SU-DHL-6 (cell line): ENCODE measurements around the gene CSPG4.
"Not testable (repeated sequence)": the region's sequence is repeated elsewhere in the genome, so short reads cannot be mapped to it uniquely, and the experiment has no call there.

Experiments used
- H2AFZ ChIP-seq: fragments of 200-600 bp; sonication (generic); 2 replicates; pipeline ENCODE4 v1.6.1; 2014; ENCODE audit warnings: low read depth, mild to moderate bottlenecking, moderate library complexity, mixed read lengths, antibody characterized with exemption, low read length; ENCODE audit not compliant: severe bottlenecking
- H3F3A ChIP-seq: fragments of 200-600 bp; shearing (Covaris generic); 2 replicates; pipeline ENCODE4 v1.6.0; 2016; ENCODE audit warnings: antibody characterized with exemption, mild to moderate bottlenecking; ENCODE audit not compliant: insufficient read depth
- H3K27ac ChIP-seq: fragments of 200-600 bp; sonication (generic); 2 replicates; pipeline ENCODE4 v1.5.1; 2016; ENCODE audit warnings: low read depth, mild to moderate bottlenecking, low read length, moderate library complexity, mixed read lengths
- H3K27me3 ChIP-seq: fragments of 200-600 bp; sonication (generic), shearing (Covaris generic); 2 replicates; pipeline ENCODE4 v1.6.0; 2014; ENCODE audit warnings: mild to moderate bottlenecking, low read length
- H3K36me3 ChIP-seq: fragments of 200-600 bp; sonication (generic); 2 replicates; pipeline ENCODE4 v1.6.1; 2014; ENCODE audit warnings: mild to moderate bottlenecking, low read length, mixed read lengths
- H3K4me2 ChIP-seq: fragments of 300-600, 200-600 bp; shearing (Covaris generic), sonication (generic); 2 replicates; pipeline ENCODE4 v1.6.0; 2014; ENCODE audit warnings: low read length, low read depth, mild to moderate bottlenecking; ENCODE audit not compliant: poor library complexity, severe bottlenecking
- H3K4me3 ChIP-seq: fragments of 200-600 bp; sonication (generic); 2 replicates; pipeline ENCODE4 v1.5.1; 2014; ENCODE audit warnings: antibody characterized with exemption, low read length, mild to moderate bottlenecking, mixed read lengths; ENCODE audit not compliant: insufficient read depth, poor library complexity, severe bottlenecking
- H3K79me2 ChIP-seq: fragments of 200-600 bp; sonication (generic); 2 replicates; pipeline ENCODE4 v1.6.1; 2014; ENCODE audit warnings: mild to moderate bottlenecking, low read length, moderate library complexity; ENCODE audit not compliant: insufficient read depth
- H3K9ac ChIP-seq: fragments of 200-600 bp; sonication (generic); 2 replicates; pipeline ENCODE4 v1.7.0; 2014; ENCODE audit warnings: mild to moderate bottlenecking, low read length
- H3K9me2 ChIP-seq: fragments of 200-600 bp; sonication (generic); replicated peaks from 2 replicates; pipeline ENCODE4 v1.6.1; 2014; ENCODE audit warnings: low read length; ENCODE audit not compliant: insufficient read depth
- H3K9me3 ChIP-seq: fragments of 200-600 bp; sonication (generic); 2 replicates; pipeline ENCODE4 v1.6.1; 2014; ENCODE audit warnings: low read length, mixed read lengths; ENCODE audit not compliant: insufficient read depth
- H4K20me1 ChIP-seq: fragments of 200-600 bp; sonication (generic); 2 replicates; pipeline ENCODE4 v1.6.1; 2014; ENCODE audit warnings: low read depth, mild to moderate bottlenecking, antibody characterized with exemption, low read length, moderate library complexity, mixed read lengths
- EZH2phosphoT487 ChIP-seq: fragments of 200-600 bp; sonication (generic), shearing (Covaris generic); conservative IDR thresholded peaks from 2 replicates; pipeline ENCODE4 v1.6.1; 2018; ENCODE audit warnings: mild to moderate bottlenecking, antibody characterized with exemption, low read length, moderate library complexity, mixed read lengths
- TF ChIP-seq, protein P1 (sequence below): fragments of 200-600 bp; sonication (generic); IDR thresholded peaks from one replicate; pipeline ENCODE4 v1.5.1; 2017; ENCODE audit warnings: antibody characterized with exemption, mild to moderate bottlenecking, low read length, moderate library complexity; ENCODE audit not compliant: insufficient read depth, poor library complexity, severe bottlenecking

Gene CSPG4

DNA sequence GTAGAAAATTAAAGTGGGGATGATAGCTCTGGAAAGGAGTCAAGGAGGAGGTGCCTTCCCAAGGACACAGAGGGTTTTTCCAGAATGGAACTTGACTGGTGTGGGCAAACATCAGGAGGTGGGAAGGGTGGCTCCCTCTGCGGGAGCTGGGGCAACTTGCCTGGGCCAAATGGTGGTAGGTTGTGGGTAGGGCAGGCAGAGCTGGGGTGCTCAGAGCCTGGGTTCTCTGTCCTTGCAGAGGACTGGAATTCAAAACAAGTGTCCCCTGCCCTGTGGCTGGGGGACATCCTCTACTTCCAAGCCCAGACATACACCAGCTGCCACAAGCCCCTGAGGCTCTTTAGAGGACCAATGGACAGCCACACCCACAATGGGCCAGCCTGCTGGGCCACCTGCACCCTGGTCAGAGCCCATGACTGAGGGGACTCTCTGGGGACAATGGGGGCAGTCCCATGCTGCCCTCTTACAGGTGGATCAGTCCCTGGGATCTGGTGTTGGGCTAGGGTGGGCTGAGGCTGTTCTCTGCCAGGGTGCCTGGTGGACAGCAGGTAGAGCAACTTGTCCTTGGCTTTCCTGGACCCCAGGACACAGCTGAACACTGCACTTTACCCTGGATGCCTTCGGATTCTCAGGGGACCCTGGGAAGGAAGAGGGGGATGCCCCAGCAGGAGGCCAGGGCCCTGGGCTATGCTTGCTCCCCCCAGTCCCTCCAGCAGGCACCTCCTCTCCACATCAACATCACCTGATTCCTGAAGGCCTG lies 38.6 kb upstream of the CSPG4 start:
- H3K4me2 ChIP-seq, result no peak overlapping the region

GRCh38 chr15:75750261-75751050 lies 37.8 kb upstream of the CSPG4 start:
- Histone ChIP-seq H3K9me3 (no peaks in the 10 kb centered on the region), H3K36me3 (no peaks in the 10 kb centered on the region), H3K4me2 (no peak overlapping the region), H3K9ac (no peak overlapping the region), H3K27me3 (no peaks in the 10 kb centered on the region), H3K79me2 (no peaks in the 10 kb centered on the region), H3K4me3 (no peak overlapping the region), H3K9me2 (no peaks in the 10 kb centered on the region), H4K20me1 (no peaks in the 10 kb centered on the region), H3K27ac (no peak overlapping the region), H2AFZ (no peak overlapping the region), H3F3A (no peaks in the 10 kb centered on the region)
- TF ChIP-seq, protein P1, sequence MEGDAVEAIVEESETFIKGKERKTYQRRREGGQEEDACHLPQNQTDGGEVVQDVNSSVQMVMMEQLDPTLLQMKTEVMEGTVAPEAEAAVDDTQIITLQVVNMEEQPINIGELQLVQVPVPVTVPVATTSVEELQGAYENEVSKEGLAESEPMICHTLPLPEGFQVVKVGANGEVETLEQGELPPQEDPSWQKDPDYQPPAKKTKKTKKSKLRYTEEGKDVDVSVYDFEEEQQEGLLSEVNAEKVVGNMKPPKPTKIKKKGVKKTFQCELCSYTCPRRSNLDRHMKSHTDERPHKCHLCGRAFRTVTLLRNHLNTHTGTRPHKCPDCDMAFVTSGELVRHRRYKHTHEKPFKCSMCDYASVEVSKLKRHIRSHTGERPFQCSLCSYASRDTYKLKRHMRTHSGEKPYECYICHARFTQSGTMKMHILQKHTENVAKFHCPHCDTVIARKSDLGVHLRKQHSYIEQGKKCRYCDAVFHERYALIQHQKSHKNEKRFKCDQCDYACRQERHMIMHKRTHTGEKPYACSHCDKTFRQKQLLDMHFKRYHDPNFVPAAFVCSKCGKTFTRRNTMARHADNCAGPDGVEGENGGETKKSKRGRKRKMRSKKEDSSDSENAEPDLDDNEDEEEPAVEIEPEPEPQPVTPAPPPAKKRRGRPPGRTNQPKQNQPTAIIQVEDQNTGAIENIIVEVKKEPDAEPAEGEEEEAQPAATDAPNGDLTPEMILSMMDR, result no peak
- no peak for TF ChIP-seq EZH2phosphoT487

More for the DNA sequence above, 38.6 kb upstream of the CSPG4 start:
- H3K9me3 ChIP-seq, result no peaks in the 10 kb centered on the region
- no peak overlapping the region for H3K27ac ChIP-seq
- TF ChIP-seq, protein P1, result no peak
- no peak for TF ChIP-seq EZH2phosphoT487
- no peaks in the 10 kb centered on the region for H3K36me3 ChIP-seq
- H4K20me1 ChIP-seq, result no peaks in the 10 kb centered on the region
- H2AFZ ChIP-seq, result no peak overlapping the region
- no peaks in the 10 kb centered on the region for H3F3A ChIP-seq
- H3K9me2 ChIP-seq, result no peaks in the 10 kb centered on the region
- no peaks in the 10 kb centered on the region for H3K27me3 ChIP-seq
- no peak overlapping the region for H3K4me3 ChIP-seq
- no peaks in the 10 kb centered on the region for H3K79me2 ChIP-seq
- H3K9ac ChIP-seq, result no peak overlapping the region

DNA sequence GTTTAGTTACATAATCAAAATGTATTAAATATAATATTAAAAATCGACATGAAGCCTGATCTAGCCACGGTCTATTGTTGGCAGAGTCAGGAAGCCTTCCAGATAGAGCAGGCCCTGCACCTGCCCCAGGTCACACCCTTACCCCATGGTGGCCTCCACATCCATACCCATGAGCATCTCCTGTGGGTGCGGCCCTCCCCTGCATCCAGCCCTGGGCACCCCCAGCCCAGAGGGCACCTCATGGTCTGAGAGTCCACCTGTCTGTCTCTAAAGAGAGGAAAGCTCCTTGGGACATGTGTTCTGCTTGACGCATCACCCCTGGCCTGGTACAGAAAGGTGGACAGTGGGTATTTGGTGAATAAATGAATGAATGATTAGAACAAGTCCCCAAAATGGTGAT lies 37.2 kb upstream of the CSPG4 start:
- no peak overlapping the region for H3K9ac ChIP-seq
- no peak overlapping the region for H2AFZ ChIP-seq
- no peak overlapping the region for H3K4me3 ChIP-seq
- H3K4me2 ChIP-seq, result no peak overlapping the region
- H3K36me3 ChIP-seq, result no peaks in the 10 kb centered on the region
- H3K79me2 ChIP-seq, result no peaks in the 10 kb centered on the region
- H3K9me3 ChIP-seq, result no peaks in the 10 kb centered on the region
- TF ChIP-seq, protein P1, result no peak
- TF ChIP-seq EZH2phosphoT487, result no peak
- H3K9me2 ChIP-seq, result no peaks in the 10 kb centered on the region
- no peaks in the 10 kb centered on the region for H3K27me3 ChIP-seq
- no peaks in the 10 kb centered on the region for H3F3A ChIP-seq
- H3K27ac ChIP-seq, result no peak overlapping the region
- H4K20me1 ChIP-seq, result no peaks in the 10 kb centered on the region

- H3K36me3 ChIP-seq, H3K4me2 ChIP-seq: not testable (repeated sequence)
Measured at GRCh38 chr15:75748882-75749281, 36.2 kb upstream of the CSPG4 start.

GRCh38 chr15:75747121-75747520 lies 34.5 kb upstream of the CSPG4 start:
- H3K79me2 ChIP-seq, H3K27me3 ChIP-seq, H3K27ac ChIP-seq, H3K4me2 ChIP-seq, H3K9me3 ChIP-seq, H3K36me3 ChIP-seq, H4K20me1 ChIP-seq, H3K4me3 ChIP-seq, H2AFZ ChIP-seq, H3K9me2 ChIP-seq, H3K9ac ChIP-seq, H3F3A ChIP-seq: not testable (repeated sequence)

More at GRCh38 chr15:75748882-75749281, 36.2 kb upstream of the CSPG4 start:
- not testable (repeated sequence) for H2AFZ ChIP-seq, H4K20me1 ChIP-seq, H3F3A ChIP-seq, H3K27me3 ChIP-seq, H3K9ac ChIP-seq, H3K4me3 ChIP-seq, H3K9me2 ChIP-seq, H3K79me2 ChIP-seq, H3K9me3 ChIP-seq, H3K27ac ChIP-seq
